HG03558 (cell line): Measurements from ENCODE around the gene LPAR5.

Experiments
- ATAC-seq: cut with Tn5 transposase; IDR thresholded peaks from one replicate; pipeline ENCODE4 v1.9.1; 2021; ENCODE audit warnings: moderate number of reproducible peaks; ENCODE audit not compliant: unreplicated experiment; ENCODE audit errors: extremely low read depth

LPAR5 gene

DNA sequence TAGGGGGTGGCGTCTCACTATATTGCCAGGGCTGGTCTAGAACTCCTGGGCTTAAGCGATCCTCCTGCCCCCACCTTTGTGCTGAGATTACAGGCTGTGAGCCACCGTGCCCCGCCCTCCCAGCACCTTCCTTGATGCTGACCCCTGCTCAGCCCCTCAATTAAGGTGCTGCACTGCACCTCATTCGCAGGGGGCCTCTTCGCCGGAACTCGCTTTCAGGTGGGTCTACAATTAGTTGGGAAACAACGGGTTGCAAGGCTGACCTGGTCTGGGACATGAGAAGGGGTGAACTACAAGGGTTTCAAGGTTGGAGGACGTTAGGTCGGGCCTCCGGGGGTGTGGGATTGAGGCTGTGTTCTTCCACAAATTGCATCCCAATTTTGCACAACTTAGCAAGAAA lies 66.4 kb downstream of the LPAR5 start:
- no peak for ATAC-seq
